Breast epithelium (tissue), 3 donors: ENCODE data around the gene RPUSD3.

Source experiments
- CTCF ChIP-seq, 3 donors: fragments of 450-650 bp; IDR thresholded peaks; one replicate each; pipeline ENCODE4 v1.5.1; 2016 to 2017; ENCODE audit warnings: antibody characterized with exemption in 3 of 3, mild to moderate bottlenecking in 3 of 3, moderate library complexity in 3 of 3
- POLR2A ChIP-seq: fragments of 450-650 bp; IDR thresholded peaks from one replicate; pipeline ENCODE4 v1.6.1; 2016; ENCODE audit warnings: antibody characterized with exemption, mild to moderate bottlenecking, moderate library complexity

GRCh38 chr3:9855594-9855993 lies 11.8 kb upstream of the RPUSD3 start:
- no peak for TF ChIP-seq CTCF (IDR thresholded peaks at IDR 0.05)
- TF ChIP-seq POLR2A, result no peak
